Measurements from ENCODE around the gene HOXA13.
A peak's percentile ranks its signal among the peaks of the same experiment; 100 is the strongest.

HOXA13 gene

DNA sequence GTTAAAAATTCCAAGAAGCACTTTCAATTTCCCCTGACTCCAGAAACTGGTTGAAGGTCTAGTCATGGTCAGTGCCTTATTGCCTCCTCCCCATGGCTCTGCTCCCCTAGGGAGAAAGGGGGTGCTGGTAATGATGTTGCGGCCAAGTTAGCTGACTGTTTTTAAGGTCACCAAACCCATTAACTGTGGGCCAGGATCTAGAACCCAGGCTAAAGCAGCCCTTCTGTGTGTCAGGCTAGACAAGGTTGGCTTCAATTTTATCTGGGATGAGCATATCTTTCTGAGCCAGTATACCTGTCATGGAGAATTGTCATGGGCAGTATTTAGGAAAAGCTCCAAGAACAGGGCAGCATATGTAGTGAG is 11.2 kb upstream of the HOXA13 start:
- TF ChIP-seq, protein P1, sequence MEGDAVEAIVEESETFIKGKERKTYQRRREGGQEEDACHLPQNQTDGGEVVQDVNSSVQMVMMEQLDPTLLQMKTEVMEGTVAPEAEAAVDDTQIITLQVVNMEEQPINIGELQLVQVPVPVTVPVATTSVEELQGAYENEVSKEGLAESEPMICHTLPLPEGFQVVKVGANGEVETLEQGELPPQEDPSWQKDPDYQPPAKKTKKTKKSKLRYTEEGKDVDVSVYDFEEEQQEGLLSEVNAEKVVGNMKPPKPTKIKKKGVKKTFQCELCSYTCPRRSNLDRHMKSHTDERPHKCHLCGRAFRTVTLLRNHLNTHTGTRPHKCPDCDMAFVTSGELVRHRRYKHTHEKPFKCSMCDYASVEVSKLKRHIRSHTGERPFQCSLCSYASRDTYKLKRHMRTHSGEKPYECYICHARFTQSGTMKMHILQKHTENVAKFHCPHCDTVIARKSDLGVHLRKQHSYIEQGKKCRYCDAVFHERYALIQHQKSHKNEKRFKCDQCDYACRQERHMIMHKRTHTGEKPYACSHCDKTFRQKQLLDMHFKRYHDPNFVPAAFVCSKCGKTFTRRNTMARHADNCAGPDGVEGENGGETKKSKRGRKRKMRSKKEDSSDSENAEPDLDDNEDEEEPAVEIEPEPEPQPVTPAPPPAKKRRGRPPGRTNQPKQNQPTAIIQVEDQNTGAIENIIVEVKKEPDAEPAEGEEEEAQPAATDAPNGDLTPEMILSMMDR (IDR thresholded peaks at IDR 0.05; ENCODE audit: low read depth, low read length, missing control alignments) = no peak
- DNase-seq (ENCODE audit: low read depth) = no peak
- no peak overlapping the region for H3K4me3 ChIP-seq (ENCODE audit: low read depth, low read length)

DNA sequence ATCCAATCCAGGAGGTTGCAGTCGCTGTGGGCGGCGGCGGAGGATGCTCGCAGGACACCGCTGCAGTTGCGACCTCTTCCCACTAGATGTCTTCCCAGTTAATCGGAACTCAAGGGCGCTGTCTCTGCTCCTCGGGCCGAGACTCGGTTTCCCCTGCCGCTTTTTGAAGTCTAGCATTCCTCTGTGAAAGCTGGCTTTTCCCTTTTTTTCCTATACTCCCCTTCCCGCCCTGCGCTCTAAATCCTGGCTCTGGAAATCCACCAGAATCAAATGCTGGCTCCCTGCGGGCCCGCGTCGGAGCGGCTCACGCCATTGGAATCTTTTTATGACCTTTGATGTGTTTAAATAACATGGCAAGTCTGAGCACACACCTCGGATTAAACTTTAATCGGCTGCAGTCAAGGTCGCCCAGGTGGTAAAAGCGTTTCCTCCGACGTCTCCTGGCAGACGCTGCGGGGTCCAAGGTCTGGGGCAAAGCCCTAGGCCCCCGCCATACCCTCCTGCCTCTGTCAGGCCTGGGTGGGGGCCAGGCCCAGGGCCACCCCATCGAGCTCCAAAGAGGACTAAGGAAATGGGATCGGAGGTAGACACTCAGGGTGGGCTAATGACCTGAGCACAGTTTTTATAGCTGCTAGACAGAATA is 10.7 kb upstream of the HOXA13 start:
- DNase-seq (ENCODE audit: low read depth) = no peak
- TF ChIP-seq, protein P1 (IDR thresholded peaks at IDR 0.05; ENCODE audit: low read depth, low read length, missing control alignments) = peak; percentile 92
- H3K4me3 ChIP-seq (ENCODE audit: low read depth, low read length) = no peak overlapping the region

DNA sequence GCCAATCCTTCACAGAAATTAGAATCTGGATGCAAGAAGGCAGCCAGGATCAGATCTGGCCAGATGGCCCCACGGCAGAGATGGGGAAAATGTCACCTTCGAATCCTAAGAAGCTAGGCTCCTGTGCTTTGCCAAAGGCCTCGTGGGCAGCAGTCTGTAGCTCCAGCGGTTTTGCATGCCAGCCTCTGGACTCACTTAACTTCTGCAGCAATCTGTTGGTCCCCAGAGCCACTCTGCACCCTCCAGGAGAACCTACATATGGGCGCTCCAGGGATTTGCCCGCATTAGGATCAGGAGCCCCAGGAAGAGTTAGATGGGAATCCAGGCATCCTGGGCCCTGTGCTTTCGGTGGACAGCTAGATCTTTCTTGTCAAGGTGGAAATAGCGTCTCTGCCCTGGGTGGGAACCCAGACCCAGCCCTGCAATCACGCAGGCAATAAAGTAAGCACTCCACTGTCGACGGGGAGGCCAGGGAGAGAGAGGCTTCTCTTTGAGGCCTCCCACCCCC is 10.1 kb upstream of the HOXA13 start:
- no peak overlapping the region for H3K4me3 ChIP-seq (ENCODE audit: low read depth, low read length)
- TF ChIP-seq, protein P1 (IDR thresholded peaks at IDR 0.05; ENCODE audit: low read depth, low read length, missing control alignments) = no peak
- no peak for DNase-seq (ENCODE audit: low read depth)

DNA sequence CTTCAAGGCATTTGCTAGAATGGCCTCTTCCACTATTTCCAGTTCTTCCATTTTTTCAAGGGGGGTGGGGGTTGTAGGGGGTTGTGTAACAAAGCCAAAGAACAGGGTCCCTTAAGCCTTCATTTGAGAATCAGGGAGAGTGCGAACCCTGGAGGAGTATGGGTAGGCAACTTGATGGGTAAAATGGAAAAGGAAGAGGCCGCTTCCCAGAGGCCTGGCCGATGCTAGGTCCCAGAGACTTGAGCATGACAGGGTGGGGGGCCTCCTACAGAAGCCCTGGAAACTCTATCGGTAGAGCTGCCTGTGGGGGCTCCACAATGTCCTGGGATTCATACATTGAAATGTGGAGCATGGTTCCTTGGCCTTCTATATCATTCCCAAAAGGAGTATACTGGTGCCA is 9.1 kb upstream of the HOXA13 start:
- no peak for DNase-seq (ENCODE audit: low read depth)
- no peak overlapping the region for H3K4me3 ChIP-seq (ENCODE audit: low read depth, low read length)
- TF ChIP-seq, protein P1 (IDR thresholded peaks at IDR 0.05; ENCODE audit: low read depth, low read length, missing control alignments) = no peak

DNA sequence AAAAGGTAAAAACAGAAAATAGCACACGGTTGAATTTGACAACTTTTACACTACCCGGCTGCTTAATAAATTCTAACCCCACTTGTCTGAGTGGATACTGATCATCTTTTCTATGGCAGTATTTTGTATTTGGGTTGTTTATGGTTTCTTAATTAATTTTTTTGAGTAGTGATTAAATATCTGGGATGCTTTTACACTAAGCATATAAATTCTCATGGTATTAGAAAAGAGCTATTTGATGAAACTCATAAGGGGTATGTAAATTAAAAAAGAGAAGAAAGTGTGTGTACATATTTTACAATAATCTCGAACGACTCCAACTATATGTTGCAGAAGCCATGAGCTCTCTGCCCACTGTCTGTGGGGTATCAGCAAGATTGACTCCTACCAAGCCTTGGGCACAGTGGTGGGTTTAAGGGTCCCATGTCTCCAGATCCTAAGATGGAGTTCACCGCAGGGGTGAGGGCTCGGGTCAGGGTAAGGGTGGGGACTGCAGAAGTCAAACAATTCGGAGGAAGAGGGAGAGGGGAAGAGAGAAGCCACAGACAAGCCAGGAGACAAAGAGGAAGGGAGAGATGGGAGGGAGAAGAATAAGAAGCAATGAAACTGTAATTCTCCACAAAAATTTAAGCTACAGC is 7.6 kb upstream of the HOXA13 start:
- H3K4me3 ChIP-seq (ENCODE audit: low read depth, low read length) = no peak overlapping the region
- no peak for DNase-seq (ENCODE audit: low read depth)
- TF ChIP-seq, protein P1 (IDR thresholded peaks at IDR 0.05; ENCODE audit: low read depth, low read length, missing control alignments) = no peak

DNA sequence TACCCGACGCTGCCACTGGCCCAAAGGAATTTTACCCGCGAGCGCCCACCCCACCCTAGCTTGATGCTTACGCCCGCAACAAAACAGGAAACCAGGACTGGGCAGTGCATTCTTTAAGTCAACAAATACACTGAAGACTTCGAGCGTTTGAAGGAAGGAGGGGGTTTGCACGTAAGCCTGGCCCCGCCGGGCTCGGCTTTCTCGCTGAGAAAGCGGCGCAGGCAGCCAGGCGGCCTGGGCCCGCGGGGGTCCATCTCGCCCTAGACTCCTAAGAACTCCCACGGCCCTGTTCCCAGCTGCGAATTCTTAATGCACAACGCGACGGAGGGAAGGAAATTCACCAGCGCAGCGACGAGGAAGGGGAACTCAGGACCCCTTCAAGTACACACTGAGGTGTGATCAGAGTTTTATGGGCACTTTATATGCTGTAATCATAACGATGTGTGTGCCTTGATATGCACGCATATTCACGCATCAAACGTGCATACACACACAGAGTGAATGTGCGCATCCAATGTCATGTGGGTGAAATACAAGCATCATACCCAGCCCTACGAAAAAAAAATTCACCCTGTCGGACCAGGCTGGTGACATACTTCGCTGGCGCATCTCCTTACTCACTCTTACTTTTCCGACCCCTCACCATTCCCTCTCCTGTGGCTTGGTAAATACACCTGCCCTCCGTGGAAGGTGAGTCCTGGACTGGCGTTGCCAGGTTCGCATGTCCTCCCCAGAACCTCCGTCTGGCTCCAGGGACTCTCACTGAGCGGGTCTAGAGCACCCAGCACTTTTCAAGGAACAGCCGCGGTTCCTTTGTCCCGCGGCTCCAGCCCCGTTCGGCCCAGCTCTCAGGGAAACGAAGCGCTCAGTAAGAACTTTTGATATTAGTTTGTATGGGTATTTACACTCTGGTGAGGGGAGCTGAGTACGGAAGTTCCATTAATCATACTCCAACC is 5.7 kb upstream of the HOXA13 start:
- TF ChIP-seq, protein P1 (IDR thresholded peaks at IDR 0.05; ENCODE audit: low read depth, low read length, missing control alignments) = no peak
- DNase-seq (ENCODE audit: low read depth) = no peak
- no peak overlapping the region for H3K4me3 ChIP-seq (ENCODE audit: low read depth, low read length)

Data from GM12864 (cell line).